ENCODE measurements around the gene C15orf40. TPM values are rescaled to one million over a fixed set of nuclear protein-coding genes. Genes with fewer than 3 reads are reported as not detected.
A peak's percentile ranks its signal among the peaks of the same experiment; 100 is the strongest.

Gene C15orf40
- total RNA-seq, 1 donor from 2014 or later: 11.0 TPM

DNA sequence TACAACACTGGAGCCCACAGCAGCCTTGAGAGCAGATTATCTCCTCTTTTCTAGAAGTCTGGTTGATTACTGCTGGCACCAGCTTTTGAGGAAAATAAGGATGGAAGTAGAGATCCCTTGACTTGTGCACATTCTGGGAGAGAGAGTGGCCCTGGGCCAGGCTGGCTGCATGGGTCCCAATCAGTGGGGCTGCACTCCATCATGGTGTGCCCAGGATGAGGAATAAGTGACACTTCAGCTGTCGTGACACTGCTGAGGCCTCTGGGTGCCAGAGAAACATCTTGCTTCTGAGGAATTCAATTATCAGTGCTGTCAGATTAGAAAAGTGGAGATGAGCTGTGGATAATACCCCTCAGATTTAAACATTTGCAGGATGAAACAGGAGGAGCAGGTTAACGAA lies 16.4 kb downstream of the C15orf40 start:
- DNase-seq (ENCODE audit: low spot score) (no peak), ATAC-seq (no peak)

DNA sequence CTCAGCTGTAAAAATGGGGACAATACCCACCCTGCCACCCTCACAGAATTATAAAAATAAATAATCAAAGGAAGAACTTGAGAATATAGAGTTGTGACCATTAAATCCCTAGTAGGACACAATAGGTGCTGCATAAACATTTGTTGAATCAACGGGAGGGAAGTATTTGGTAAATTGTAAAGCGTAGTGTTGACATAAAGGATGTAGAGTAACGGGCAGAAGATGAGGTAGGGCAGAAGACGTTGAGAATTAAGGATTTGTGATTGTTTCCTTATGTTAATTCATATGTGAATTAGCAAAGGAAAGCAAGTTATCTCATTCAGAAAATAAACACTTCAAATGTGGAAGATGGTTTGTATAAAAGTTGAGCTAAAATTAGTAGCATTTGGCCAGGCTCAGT lies 18.3 kb downstream of the C15orf40 start:
- DNase-seq (ENCODE audit: low spot score): no peak
- ATAC-seq: no peak

DNA sequence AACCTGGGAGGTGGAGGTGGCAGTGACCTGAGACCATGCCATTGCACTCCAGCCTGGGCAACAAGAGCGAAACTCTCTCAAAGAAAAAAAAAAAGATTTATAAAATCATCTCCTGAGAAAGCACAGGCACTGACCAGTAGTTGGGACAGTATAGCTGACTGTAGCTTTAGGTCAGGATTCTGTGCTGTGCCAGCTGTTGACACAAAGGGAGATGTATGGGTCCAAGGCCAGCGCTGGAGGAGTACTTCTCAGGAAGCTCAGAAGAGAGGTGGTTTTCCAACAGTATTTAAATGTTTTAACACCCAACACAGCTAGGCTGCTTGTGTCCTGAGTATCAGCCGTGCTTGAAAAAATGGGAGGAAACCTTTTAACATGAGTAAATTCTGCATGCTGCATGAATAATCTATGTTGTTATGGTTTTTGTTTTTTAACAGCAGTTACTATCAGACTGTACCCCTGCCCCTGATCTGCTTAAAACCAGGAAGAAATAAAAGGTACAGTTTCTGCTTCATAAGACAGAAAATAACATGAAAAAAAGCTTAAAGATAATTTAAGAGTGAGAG lies 18.9 kb downstream of the C15orf40 start:
- DNase-seq (ENCODE audit: low spot score) (no peak), ATAC-seq (no peak)

DNA sequence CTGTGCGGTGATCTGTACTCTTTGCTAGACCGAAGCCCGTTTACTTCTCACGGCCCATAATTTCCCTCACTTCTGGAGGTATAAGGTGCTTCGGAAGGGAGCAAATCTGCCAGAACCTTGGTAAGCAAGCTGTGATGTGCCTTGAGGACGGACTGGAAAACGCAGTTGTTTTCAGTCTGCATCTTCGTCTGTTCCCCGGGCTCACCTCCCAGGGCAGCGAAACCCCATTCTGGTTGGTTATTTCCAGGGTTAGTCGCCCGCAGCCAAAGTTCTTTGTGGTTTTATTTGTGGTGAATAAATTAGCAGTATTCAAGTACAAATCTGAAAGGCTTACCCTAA lies 25.0 kb downstream of the C15orf40 start:
- DNase-seq (ENCODE audit: low spot score): no peak

DNA sequence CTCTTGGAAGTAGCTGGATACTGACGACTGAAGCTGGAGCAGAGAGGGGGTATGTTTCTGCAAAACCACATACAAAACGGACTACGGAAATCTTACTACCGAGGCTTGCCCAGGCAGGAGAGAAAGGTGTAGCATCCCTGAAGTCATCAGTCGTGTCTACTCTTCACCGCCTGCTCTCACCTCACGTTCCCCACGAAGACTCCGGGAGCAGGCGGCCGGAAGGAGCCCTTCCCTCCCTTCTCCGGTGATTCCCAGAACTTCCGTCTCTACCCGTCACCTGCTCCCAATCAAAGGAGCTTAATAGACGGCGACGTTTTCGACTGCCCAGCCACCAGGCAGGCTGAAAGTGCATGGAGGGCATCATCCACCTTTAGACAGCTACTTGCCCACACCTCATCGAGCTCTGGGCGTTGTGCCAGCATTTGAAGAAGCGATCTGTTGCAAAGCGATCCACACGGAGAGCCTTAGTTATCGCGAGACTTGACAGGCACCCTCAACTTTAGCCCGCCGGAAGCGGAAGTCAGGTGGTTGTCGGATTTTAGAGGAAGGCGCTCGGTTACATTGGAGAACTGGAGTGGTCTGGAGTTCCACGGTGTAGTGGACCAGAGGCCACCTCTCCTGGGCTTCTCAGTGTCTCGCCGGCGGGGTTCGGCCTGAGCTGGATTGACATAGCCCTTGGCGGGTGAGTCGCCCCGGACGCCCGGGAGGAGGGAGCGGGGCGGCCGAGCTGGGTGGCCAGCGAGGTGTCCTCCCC lies 25.6 kb downstream of the C15orf40 start, which contains the start of gene RAMAC:
Gene RAMAC (plus strand): TSS at position 523 of the 754 bp plus-strand sequence. CDS start 2,809 bp downstream, outside the sequence.
- DNase-seq (ENCODE audit: low spot score) (peak; percentile 95), ATAC-seq (peak; percentile 96)

More for the DNA sequence above, 25.0 kb downstream of the C15orf40 start:
- ATAC-seq: peak; percentile 27

DNA sequence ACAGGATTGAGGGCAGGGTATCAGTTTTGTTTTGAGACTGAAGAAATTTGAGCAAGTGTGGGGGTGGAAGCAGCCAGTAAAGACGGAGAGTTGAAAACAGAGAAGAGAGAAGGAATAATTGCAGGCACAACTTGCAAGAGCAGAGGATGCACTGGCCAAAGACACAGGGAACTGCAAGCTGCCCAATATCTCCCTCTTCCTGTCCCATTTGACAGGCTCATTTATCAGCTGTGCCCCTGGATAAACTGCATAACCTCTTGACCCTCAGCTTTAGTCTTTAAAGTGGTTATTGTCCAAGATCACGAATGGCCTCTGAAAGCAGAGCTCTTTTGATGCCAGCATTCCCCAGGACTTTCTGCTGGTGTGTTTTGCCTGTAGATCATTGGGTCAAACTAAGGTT lies 30.5 kb downstream of the C15orf40 start:
- no peak for DNase-seq (ENCODE audit: low spot score)
- no peak for ATAC-seq

DNA sequence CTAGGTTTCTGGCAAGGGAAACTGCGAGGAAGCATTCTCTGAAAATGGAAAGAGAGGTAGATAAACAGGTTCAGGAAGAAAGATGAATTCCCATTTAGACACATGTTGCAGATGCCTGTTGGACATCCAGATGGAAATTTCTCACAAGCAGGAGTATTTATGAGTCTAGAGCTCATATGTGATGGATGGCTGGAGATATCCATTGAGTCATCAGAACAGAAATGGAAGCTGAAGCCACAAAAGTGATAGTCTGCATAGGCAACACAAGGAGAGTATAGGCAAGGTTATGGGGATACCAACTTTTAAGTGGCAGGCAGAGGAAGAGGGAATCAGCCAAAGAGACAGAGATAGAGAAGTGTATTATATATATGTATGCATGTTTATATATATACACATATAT lies 31.7 kb downstream of the C15orf40 start:
- no peak for ATAC-seq
- DNase-seq (ENCODE audit: low spot score): no peak

DNA sequence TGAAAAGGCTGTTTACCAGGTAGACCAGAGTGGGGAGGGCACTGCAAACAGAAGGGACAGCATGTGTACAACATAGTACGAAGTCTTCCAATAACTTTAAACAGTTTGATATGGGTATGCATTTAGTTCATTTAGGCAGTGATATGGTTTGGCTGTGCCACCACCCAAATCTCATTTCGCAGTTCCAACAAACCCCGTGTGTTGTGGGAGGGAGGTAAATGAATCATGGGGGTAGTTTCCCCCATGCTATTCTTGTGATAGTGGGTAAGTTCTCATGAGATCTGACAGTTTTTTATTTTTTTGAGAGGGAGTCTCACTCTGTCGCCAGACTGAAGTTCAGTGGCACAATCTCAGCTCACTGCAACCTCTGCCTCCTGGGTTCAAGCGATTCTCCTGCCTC lies 33.0 kb downstream of the C15orf40 start:
- no peak for DNase-seq (ENCODE audit: low spot score)
- no peak for ATAC-seq

DNA sequence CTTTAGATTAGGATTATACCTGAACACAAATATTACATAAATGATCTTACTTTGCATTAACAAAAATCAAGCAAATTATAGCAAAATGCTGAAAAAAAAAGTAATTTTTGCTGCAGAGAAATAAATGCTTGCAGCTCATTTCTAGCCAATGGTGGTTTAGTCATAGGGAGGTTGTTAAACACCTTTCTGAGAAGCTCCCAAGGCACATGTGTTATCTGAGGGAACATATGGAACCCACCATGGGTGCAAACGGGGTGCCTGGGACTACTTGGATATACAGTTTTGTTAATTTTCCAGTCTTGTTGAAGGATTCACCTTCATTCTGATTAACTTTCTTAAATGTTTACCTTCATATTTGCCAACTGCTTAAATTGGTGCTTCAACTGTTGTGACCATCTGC lies 34.4 kb downstream of the C15orf40 start:
- ATAC-seq (no peak), DNase-seq (ENCODE audit: low spot score) (no peak)

DNA sequence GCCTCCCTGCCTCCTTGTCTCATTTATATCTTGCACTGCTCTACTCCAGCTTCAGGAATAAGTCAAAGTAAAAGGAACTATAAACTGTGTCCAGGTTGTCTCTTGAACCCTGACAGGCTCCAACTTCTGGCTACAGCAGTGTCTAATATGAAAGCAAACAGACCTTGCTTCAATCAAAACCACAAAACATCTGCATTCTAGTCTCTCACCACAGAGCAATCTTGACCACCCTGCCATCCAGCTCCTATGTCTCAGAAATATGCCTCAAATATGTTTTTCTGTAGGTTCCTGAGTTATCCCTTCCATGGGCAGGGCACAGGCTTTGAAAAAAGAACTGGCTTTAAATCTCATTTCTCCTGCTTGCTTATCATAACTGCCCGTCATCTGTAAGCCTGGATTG lies 38.4 kb downstream of the C15orf40 start:
- ATAC-seq: no peak
- no peak for DNase-seq (ENCODE audit: low spot score)

DNA sequence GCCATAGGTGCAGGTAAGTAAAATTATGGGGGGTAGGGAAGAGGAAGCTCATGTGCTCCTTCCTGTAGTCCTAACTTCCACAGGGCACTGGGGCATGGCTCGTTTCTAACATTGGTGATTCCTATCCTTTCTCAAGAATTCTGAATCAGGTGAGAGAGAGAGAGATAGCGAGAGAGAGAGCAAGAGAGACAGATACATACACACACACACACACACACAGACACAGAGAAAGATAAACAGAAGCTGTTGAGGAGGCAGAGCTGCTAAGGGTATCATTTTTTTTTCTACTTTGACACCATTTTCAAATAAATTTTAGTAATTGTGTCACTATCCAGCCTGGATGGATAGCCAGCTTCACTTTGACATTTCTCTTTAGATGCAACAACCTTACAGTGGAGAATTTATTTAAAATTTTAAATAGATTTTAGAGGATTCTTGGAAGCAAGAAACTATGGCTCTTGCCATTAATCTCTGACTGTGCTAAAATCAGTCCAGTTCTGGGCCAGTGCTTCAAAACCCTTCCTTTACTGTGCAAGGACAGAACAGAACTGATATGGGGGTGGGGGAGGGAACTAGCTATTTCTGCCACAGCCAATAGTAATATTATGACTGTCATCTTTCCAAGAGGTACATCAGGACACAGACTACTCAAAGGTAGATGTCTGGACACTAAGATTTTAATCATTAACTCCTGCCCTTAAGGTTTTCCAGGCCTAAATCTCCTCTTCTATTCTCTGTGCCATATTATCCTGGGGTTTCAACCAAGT lies 40.0 kb downstream of the C15orf40 start:
- DNase-seq (ENCODE audit: low spot score) (peak; percentile 56), ATAC-seq (peak; percentile 88)

DNA sequence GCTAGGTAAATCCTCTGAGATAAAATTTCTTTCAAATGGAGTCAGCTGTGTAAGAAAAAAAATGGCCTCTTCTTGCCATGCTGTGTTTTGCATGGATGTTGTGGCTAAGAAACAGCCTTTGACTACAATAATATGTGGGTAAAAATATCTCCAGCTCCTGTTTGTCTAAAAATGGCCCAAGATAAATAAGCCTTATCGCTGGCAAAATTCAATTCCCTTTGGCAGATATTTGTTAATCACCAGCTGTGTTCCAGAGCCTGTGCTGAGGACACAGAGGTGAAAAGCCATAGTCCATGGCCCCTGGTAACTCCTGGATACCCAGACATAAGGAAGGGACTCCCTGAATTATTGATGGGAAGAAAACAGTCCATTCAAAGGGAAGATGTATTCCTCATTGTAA lies 40.7 kb downstream of the C15orf40 start:
- ATAC-seq: peak; percentile 86
- DNase-seq (ENCODE audit: low spot score): peak; percentile 80

DNA sequence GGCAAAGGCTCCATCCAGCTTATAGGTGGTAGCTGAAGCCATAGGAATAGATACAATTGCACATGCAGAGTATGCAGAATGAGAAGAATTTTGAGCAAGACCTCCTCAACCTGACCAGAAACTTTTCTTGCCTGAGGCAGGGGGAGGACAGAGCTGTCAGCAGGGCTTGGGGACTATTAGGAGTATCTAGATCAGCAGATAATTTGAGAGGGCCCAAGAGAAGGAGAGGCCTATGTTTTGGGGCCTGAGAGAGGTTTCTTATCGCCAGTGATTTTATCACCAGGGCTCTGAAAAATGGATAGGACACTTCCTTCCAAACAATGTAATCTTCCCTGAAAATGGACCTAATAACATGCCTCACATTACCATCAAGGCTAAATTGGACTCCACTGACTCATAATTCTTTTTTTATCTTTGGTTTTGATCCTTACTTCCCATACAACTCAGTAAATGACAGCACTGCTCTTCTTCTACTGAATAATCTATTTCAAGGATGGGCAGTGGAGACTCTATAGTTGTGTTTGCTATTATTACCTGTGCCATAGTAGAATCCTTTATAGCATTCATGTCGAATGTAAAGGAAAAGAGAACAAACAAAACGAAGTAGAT lies 41.3 kb downstream of the C15orf40 start:
- DNase-seq (ENCODE audit: low spot score) (no peak), ATAC-seq (no peak)

DNA sequence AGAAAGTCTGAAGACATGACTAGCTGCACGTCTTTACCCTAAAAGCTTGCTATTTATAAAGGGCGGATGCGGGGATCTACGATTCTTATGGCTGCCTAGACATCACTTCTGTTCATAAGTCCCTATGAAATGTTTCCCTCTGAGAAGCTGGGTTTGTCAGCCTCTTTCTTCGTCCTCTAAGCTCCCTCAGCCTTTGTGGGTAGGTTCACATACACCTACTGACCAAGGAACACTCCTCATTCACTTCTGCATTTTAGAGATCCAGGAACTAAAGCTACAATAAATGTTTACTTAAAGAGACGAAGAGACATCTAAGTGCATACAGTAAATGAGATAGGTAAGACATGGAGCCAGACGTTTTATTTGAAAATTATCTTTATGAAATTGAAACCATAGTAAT lies 42.1 kb downstream of the C15orf40 start:
- no peak for ATAC-seq
- DNase-seq (ENCODE audit: low spot score): no peak

DNA sequence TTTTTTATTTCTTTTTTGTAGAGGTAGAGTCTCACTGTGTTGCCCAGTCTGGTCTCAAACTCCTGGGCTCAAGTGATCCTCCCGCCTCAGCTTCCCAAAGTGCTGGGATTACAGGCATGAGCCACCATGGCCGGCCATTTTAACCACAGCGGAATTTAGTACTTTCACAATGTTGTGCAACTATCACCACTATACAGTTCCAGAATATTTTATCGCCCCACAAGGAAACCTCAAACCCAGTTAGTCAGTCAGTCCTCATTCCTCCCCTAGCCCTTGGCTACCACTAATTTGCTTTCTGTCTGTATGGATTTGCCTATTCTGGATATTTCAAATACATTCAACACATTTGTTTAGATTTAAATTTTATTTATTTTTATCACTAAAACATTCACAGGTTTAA lies 43.4 kb downstream of the C15orf40 start:
- ATAC-seq: no peak

DNA sequence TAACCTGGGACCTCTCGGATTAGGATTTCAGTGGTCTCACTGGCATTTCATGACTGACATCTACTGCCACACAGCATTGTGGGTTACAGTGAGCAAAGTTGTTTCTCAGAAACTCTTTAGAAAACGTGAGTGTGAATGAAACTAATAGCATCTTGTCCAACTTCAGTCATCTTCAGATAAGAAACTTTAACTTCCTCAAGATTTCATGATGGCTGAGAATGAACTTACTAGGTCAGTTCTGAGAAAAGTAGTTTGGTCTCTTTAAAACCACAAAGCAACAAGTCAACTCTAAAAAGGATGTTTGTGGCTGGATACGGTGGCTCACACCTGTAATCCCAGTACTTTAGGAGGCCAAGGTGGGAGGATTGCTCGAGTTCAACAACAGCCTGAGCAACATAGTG lies 44.8 kb downstream of the C15orf40 start:
- DNase-seq (ENCODE audit: low spot score): no peak
- ATAC-seq: no peak

More for the DNA sequence above, 43.4 kb downstream of the C15orf40 start:
- no peak for DNase-seq (ENCODE audit: low spot score)

DNA sequence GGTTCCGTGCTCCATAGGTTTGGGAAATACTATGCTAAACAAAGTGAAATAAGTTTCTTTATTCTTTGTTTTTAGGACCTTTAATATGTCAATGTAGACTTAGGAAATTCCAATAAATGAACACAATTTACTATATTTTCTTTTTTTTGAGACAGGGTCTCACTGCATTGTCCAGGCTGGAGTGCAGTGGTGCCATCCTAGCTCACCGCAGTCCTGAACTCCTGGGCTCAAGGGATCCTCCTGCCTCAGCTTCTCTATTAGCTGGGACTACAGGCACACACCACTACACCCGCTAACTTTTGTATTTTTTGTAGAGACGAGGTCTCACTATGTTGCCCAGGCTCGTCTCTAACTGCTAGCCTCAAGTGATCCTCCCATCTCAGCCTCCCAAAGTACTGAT lies 46.5 kb downstream of the C15orf40 start:
- no peak for DNase-seq (ENCODE audit: low spot score)
- no peak for ATAC-seq

DNA sequence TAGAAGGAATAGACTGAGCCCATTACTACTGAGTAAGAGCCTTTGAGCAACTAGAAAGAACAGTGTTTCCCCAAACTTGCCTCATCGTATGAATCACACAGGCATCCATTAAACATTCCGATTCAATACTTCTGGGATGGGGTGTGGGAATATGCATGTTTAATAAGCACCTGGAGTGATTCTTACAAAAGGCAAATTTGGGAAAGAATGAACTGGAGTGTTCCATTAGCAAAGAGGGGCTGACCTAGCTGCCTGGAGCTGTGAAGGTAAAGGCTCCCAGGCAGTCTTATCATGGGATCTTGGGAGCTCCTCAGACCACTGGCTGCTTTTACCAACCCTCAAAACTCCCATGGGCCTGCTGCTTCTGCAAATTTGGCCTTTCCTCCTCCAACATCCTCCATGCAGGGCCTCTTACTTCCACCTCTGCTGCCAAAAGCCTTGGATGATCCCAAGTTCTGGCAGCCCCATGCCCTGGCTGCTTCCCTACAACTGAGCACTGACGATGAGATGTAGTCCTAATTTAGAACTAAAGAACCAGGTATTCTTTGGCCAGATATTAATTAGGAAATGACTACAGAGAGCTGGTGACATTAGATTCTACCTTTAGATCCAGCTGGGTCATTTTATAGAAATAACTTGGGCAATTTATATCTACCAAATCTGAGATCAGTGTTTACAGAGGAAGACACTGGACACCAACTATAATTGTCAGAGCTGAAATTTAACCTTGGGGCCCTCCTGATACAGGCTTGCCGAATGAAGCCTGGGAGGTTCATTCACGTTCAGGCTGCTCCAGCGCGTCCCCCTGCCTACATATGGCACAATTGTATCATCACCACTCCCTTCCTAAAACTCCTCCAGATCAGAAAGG lies 47.7 kb downstream of the C15orf40 start:
- no peak for ATAC-seq
- no peak for DNase-seq (ENCODE audit: low spot score)

DNA sequence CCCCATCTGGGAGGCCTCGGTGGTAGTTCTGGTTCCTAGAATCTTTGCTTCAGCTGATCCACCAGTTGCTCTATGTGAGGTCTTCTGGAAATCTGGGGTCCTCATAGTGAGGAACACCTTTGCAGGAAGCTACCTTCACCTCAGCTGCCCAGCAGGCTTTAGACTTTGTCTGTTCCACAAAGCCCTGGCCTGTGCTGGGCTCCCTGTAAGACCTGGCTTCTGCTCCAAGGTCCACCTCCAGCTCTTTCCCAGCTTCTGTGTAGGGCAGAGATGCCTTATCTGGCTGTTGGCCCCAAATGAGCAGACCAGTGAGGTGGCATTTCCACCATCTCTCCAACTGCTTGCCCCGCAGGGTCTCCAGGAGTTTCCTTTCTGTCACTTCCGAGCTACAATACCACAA lies 50.7 kb downstream of the C15orf40 start:
- DNase-seq (ENCODE audit: low spot score): no peak
- ATAC-seq: peak; percentile 67

DNA sequence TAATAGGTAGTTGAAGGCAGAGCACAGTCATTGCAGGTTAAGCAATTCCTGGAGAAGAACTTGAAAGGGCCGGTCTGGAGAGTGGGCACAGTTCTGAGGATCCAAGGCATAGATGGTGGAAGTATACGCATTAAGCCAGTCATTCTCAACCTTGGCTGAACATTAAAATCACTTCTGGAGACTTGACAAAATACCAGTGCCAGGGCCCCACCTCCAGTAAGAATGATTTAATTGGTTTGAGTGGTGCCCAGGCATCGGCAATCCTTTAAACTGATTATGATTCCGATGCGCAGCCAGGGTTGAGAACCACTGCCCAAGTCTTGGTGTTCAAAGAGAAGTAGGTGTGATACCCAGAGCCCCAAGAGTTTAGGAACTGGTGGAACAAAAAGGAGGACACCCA lies 52.0 kb downstream of the C15orf40 start:
- no peak for DNase-seq (ENCODE audit: low spot score)
- ATAC-seq: no peak

DNA sequence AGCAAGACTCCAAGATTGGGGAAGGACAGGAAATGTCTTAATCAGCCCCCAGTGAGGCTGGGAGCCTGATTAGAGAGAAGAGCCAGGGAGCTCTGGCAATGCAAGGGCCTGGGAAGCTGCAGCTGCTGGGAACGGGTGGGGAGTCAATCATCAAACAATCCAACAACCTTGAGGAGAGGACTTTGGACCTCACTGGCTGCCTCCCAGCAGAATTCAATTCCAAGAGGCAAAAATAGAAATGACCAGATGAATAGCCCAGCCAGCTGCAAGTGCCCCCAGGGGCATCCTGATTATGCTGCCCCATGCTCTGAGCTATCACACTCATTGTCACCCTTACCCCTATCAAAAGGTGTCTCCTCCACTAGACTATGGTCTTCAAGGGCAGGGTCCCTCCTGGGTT lies 52.8 kb downstream of the C15orf40 start:
- ATAC-seq: peak; percentile 75
- DNase-seq (ENCODE audit: low spot score): peak; percentile 53

Data from left lobe of liver (tissue), 2 donors.